ENCODE results near the gene KRT82. TPM values are rescaled to one million over a fixed set of nuclear protein-coding genes. Genes with fewer than 3 reads are reported as not detected.

The KRT82 gene
- total RNA-seq, 2 donors from 2014 or later = not detected

DNA sequence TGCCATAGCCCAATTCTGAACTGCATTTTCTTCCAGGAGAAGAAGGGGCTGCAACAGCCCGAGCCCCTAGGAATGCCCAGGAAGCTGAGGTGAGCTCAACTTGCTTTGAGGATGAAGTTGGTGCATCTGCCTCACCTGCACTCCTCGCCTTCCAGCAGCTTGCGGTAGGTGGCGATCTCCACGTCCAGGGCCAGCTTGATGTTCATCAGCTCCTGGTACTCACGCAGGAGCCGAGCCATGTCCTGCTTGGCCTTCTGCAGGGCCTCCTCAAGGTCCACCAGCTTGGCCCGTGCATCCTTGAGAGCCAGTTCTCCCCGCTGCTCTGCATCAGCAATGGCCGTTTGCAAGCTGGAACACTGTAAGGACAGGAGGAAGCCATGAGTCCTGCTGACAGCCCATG is 22.0 kb upstream of the KRT82 start:
- intact Hi-C loops (cut with DNase I) = no loop called here
- Histone ChIP-seq H3K4me1 (replicated peaks) (peaks cover 5% of the 10 kb centered on the region), H3K27me3 (replicated peaks; ENCODE audit: insufficient read depth) (no peaks in the 10 kb centered on the region), H3K27ac (no peak overlapping the region), H3K36me3 (no peaks in the 10 kb centered on the region), H3K4me3 (no peak overlapping the region), H3K9me3 (no peaks in the 10 kb centered on the region)
- 90% methylated on average over 10 of the region's 10 CpGs for WGBS
- TF ChIP-seq, protein P1, sequence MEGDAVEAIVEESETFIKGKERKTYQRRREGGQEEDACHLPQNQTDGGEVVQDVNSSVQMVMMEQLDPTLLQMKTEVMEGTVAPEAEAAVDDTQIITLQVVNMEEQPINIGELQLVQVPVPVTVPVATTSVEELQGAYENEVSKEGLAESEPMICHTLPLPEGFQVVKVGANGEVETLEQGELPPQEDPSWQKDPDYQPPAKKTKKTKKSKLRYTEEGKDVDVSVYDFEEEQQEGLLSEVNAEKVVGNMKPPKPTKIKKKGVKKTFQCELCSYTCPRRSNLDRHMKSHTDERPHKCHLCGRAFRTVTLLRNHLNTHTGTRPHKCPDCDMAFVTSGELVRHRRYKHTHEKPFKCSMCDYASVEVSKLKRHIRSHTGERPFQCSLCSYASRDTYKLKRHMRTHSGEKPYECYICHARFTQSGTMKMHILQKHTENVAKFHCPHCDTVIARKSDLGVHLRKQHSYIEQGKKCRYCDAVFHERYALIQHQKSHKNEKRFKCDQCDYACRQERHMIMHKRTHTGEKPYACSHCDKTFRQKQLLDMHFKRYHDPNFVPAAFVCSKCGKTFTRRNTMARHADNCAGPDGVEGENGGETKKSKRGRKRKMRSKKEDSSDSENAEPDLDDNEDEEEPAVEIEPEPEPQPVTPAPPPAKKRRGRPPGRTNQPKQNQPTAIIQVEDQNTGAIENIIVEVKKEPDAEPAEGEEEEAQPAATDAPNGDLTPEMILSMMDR (IDR thresholded peaks at IDR 0.05) = no peak
- TF ChIP-seq POLR2A (IDR thresholded peaks at IDR 0.05) (no peak), POLR2AphosphoS5 (IDR thresholded peaks at IDR 0.05) (no peak)
- DNase-seq (ENCODE audit: low spot score) = no peak

DNA sequence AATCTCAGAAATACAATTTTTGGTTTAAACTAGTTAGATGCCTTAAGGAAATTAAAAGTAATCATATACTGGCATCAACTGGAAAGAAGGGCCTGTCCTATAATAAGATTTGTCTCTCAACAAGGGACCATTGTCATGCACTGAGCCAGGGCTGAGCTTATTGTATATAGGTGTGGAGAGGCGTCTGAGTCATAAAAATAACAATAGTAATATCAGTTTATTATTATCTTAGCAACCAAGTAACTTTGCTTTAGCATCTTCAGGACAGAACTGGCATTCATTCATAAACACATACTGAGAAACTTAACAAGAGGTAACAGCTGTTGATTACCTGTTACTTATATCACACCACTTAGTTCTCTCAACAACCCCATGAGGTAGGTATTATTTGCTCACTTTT is 20.9 kb upstream of the KRT82 start:
- Histone ChIP-seq H3K4me1 (replicated peaks) (peaks cover 5% of the 10 kb centered on the region), H3K9me3 (no peaks in the 10 kb centered on the region), H3K4me3 (no peak overlapping the region), H3K36me3 (no peaks in the 10 kb centered on the region), H3K27ac (no peak overlapping the region), H3K27me3 (replicated peaks; ENCODE audit: insufficient read depth) (no peaks in the 10 kb centered on the region)
- DNase-seq (ENCODE audit: low spot score) = no peak
- intact Hi-C loops (cut with DNase I) = no loop called here
- 86% methylated on average over 1 of the region's 1 CpG for WGBS
- no peak for TF ChIP-seq POLR2AphosphoS5 (IDR thresholded peaks at IDR 0.05)
- TF ChIP-seq POLR2A (IDR thresholded peaks at IDR 0.05) = no peak
- TF ChIP-seq, protein P1 (IDR thresholded peaks at IDR 0.05) = no peak

DNA sequence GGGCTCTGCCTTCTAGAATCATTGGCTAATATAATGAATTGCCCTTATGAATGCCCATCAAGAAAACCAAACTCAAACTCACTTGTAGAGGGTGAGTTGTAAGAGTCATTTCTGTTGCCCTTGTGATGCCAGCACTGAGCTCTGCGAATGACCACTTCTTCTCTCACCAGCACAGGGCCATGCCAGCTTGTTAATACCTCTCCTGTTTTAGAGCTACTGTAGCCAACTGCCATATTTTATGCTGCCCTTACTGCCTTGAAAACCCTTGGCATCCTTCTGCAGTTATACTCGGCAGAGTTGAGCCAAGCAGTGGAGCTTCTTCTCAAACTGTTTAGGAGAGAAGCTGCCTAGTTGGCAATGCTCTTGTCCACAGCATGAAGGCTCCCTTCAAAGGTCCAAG is 19.9 kb upstream of the KRT82 start:
- no peak for TF ChIP-seq POLR2A (IDR thresholded peaks at IDR 0.05)
- TF ChIP-seq, protein P1 (IDR thresholded peaks at IDR 0.05) = no peak
- no peak for TF ChIP-seq POLR2AphosphoS5 (IDR thresholded peaks at IDR 0.05)
- Histone ChIP-seq H3K9me3 (no peaks in the 10 kb centered on the region), H3K27me3 (replicated peaks; ENCODE audit: insufficient read depth) (no peaks in the 10 kb centered on the region), H3K36me3 (no peaks in the 10 kb centered on the region), H3K27ac (no peak overlapping the region), H3K4me3 (no peak overlapping the region), H3K4me1 (replicated peaks) (peaks cover 5% of the 10 kb centered on the region)
- intact Hi-C loops (cut with DNase I) = no loop called here
- WGBS = 78% methylated on average over 2 of the region's 2 CpGs
- DNase-seq (ENCODE audit: low spot score) = no peak

GRCh38 chr12:52425466-52425865 is 19.3 kb upstream of the KRT82 start:
- intact Hi-C loops (cut with DNase I) = no loop called here
- Histone ChIP-seq H3K27me3 (replicated peaks; ENCODE audit: insufficient read depth) (no peaks in the 10 kb centered on the region), H3K4me1 (replicated peaks) (peaks cover 5% of the 10 kb centered on the region), H3K36me3 (no peaks in the 10 kb centered on the region), H3K4me3 (no peak overlapping the region), H3K27ac (no peak overlapping the region), H3K9me3 (no peaks in the 10 kb centered on the region)
- no peak for DNase-seq (ENCODE audit: low spot score)
- 92% methylated on average over 5 of the region's 5 CpGs for WGBS
- TF ChIP-seq POLR2AphosphoS5 (IDR thresholded peaks at IDR 0.05) (no peak), POLR2A (IDR thresholded peaks at IDR 0.05) (no peak)
- TF ChIP-seq, protein P1 (IDR thresholded peaks at IDR 0.05) = no peak

- H3K27ac ChIP-seq = peak overlapping the region; percentile 26 to 38
- H3K9me3 ChIP-seq = no peaks in the 10 kb centered on the region
- TF ChIP-seq POLR2A (IDR thresholded peaks at IDR 0.05) = no peak
- TF ChIP-seq POLR2AphosphoS5 (IDR thresholded peaks at IDR 0.05) = peak; percentile 23
- TF ChIP-seq, protein P1 (IDR thresholded peaks at IDR 0.05) = no peak
- peaks cover 5% of the 10 kb centered on the region for H3K4me1 ChIP-seq (replicated peaks)
- no peak overlapping the region for H3K4me3 ChIP-seq
- no peaks in the 10 kb centered on the region for H3K36me3 ChIP-seq
- 17% methylated on average over 11 of the region's 11 CpGs for WGBS
- DNase-seq (ENCODE audit: low spot score) = peak; percentile 10
- H3K27me3 ChIP-seq (replicated peaks; ENCODE audit: insufficient read depth) = no peaks in the 10 kb centered on the region
- intact Hi-C loops (cut with DNase I) = no loop called here
Observed at GRCh38 chr12:52423661-52424500, 17.7 kb upstream of the KRT82 start.

Measured in prostate gland (tissue), 2 donors.